A549 (cell line): Measurements from ENCODE around the gene FHIT. TPM values are rescaled to one million over a fixed set of nuclear protein-coding genes. Genes with fewer than 3 reads are reported as not detected.
A peak's percentile ranks its signal among the peaks of the same experiment; 100 is the strongest.

ENCODE experiments used
- ATAC-seq, 2 experiments: fragments of 200-7000 bp in 1 of 2; fragments of >200 bp in 1 of 2; cut with Nextera tagmentation in 1 of 2; cut with Tn5 transposase in 1 of 2; 3 replicates each; pipeline versions ENCODE4 v1.8.0 to v1.9.1; 2018 to 2020; ENCODE audit warnings: mild to moderate bottlenecking in 1 of 2, moderate library complexity in 1 of 2
- CTCF ChIA-PET: fragments of 300-600 bp; sonication (Branson Sonifier 250); formaldehyde crosslinking; extraction: SDS; loops from one replicate; lab custom pipeline; 2021; ENCODE audit warnings: antibody characterized with exemption, inconsistent platforms; lab: Yijun Ruan, JAX
- POLR2A ChIA-PET: fragments of 350-600 bp; formaldehyde crosslinking; extraction: SDS; loops from one replicate; lab custom pipeline; 2021; ENCODE audit warnings: antibody characterized with exemption, inconsistent platforms; lab: Yijun Ruan, JAX
- DNase-seq, 2 experiments: peaks; one replicate each; pipeline versions ENCODE4 v3.0.0 to v3.0.0-alpha.2; 2011 to 2016; ENCODE audit warnings: low read depth in 1 of 2, low spot score in 1 of 2
- FAIRE-seq: peaks from 2 replicates; lab custom pipeline; 2011; peaks lifted over from hg19 to GRCh38; lab: Jason Lieb, UNC
- H3K27ac ChIP-seq, 2 experiments: fragments of >200 bp; sonication (Bioruptor Twin); formaldehyde crosslinking; 3 replicates each; pipeline ENCODE4 v1.5.1; 2016 to 2017
- H3K4me1 ChIP-seq: fragments of >200 bp; sonication (Bioruptor Twin); formaldehyde crosslinking; 3 replicates; pipeline ENCODE4 v1.6.1; 2016
- H3K4me2 ChIP-seq: fragments of >200 bp; sonication (Bioruptor Twin); formaldehyde crosslinking; 3 replicates; pipeline ENCODE4 v1.6.1; 2016
- H3K4me3 ChIP-seq: fragments of >200 bp; sonication (Bioruptor Twin); formaldehyde crosslinking; 3 replicates; pipeline ENCODE4 v1.5.1; 2016
- H3K9me3 ChIP-seq: fragments of >200 bp; sonication (Bioruptor Twin); formaldehyde crosslinking; 3 replicates; pipeline ENCODE4 v1.6.1; 2016
- CBX2 ChIP-seq: fragments of 200-600 bp; sonication (generic); IDR thresholded peaks from 2 replicates; pipeline ENCODE4 v1.6.1; 2016; ENCODE audit warnings: low read depth, mild to moderate bottlenecking, borderline replicate concordance
- FOSB ChIP-seq: fragments of 250-450 bp; sonication (Bioruptor Pico); IDR thresholded peaks from 2 replicates; pipeline ENCODE4 v1.5.0; 2020; ENCODE audit warnings: mild to moderate bottlenecking, moderate library complexity
- GATA3 ChIP-seq: IDR thresholded peaks from 2 replicates; pipeline ENCODE4 v1.6.1; 2012; ENCODE audit warnings: borderline replicate concordance
- HOXA7 ChIP-seq: fragments of 250-450 bp; sonication (Bioruptor Pico); IDR thresholded peaks from 2 replicates; pipeline ENCODE4 v1.5.0; 2020; ENCODE audit warnings: mild to moderate bottlenecking, moderate library complexity
- HOXB13 ChIP-seq: fragments of 250-450 bp; sonication (Bioruptor Pico); IDR thresholded peaks from 2 replicates; pipeline ENCODE4 v1.5.0; 2020; ENCODE audit warnings: low read depth, mild to moderate bottlenecking, moderate library complexity
- HOXB5 ChIP-seq: fragments of 250-450 bp; sonication (Bioruptor Pico); IDR thresholded peaks from 2 replicates; pipeline ENCODE4 v1.5.0; 2020; ENCODE audit warnings: mild to moderate bottlenecking, moderate library complexity
- JUN ChIP-seq, 2 experiments: fragments of >200 bp; sonication (Bioruptor Twin); formaldehyde crosslinking; IDR thresholded peaks; 2 replicates in 1 of 2; 3 replicates in 1 of 2; pipeline ENCODE4 v1.6.1; 2016 to 2017
- KDM1A ChIP-seq: fragments of 200-600 bp; sonication (generic); IDR thresholded peaks from 2 replicates; pipeline ENCODE4 v1.6.1; 2016; ENCODE audit warnings: low read depth, mild to moderate bottlenecking
- MYC ChIP-seq: IDR thresholded peaks from 2 replicates; pipeline ENCODE4 v1.6.1; 2012; ENCODE audit warnings: mild to moderate bottlenecking, inconsistent platforms, low read length, improper control_type of control experiment, borderline replicate concordance
- NFE2L2 ChIP-seq: fragments of 150-350 bp; conservative IDR thresholded peaks from 2 replicates; pipeline ENCODE4 v1.6.1; 2014; ENCODE audit warnings: low read length
- NR3C1 ChIP-seq: fragments of >200 bp; sonication (Bioruptor Twin); formaldehyde crosslinking; IDR thresholded peaks from 3 replicates; pipeline ENCODE4 v1.6.1; 2017
- PHF8 ChIP-seq: fragments of 200-600 bp; sonication (generic); IDR thresholded peaks from 2 replicates; pipeline ENCODE4 v1.6.1; 2016; ENCODE audit warnings: low read depth, mild to moderate bottlenecking, antibody characterized with exemption, moderate library complexity, borderline replicate concordance
- RAD21 ChIP-seq, 2 experiments: fragments of >200 bp in 1 of 2; sonication (Bioruptor Twin) in 1 of 2; formaldehyde crosslinking in 1 of 2; IDR thresholded peaks in 1 of 2; conservative IDR thresholded peaks in 1 of 2; 2 replicates in 1 of 2; 3 replicates in 1 of 2; pipeline ENCODE4 v1.6.1; 2012 to 2018; ENCODE audit warnings: inconsistent platforms in 1 of 2
- SMC3 ChIP-seq: fragments of >200 bp; sonication (Bioruptor Twin); formaldehyde crosslinking; IDR thresholded peaks from 3 replicates; pipeline ENCODE4 v1.6.1; 2018; ENCODE audit warnings: inconsistent platforms
- WGBS: methylation state at CpG from one replicate; pipeline ENCODE4 v1.1.6; 2017; ENCODE audit errors: missing lambda C conversion rate; 5-methylcytosine and 5-hydroxymethylcytosine counted together
- polyA plus RNA-seq, 4 experiments: library from polyadenylated mRNA; depleted of rRNA in 3 of 4; stranded (reverse); fragments of >200 nt; fragmentation: RNase III in 1 of 4; extraction: RNeasy Plus Mini Kit Qiagen cat#74134 plus additional on column Dnase treatment in 1 of 4; gene quantifications; 2 replicates in 3 of 4; 3 replicates in 1 of 4; pipeline ENCODE4 v1.2.3, GENCODE V29; 2011 to 2017
- TF ChIP-seq, protein P1 (sequence below): fragments of >200 bp; sonication (Bioruptor Twin); formaldehyde crosslinking; IDR thresholded peaks from 3 replicates; pipeline ENCODE4 v1.6.1; 2016
- TF ChIP-seq, protein P2 (sequence below): fragments of 250-450 bp; sonication (Bioruptor Pico); IDR thresholded peaks from 2 replicates; pipeline ENCODE4 v1.5.0; 2020; ENCODE audit warnings: low read depth, mild to moderate bottlenecking, moderate library complexity
- TF ChIP-seq, protein P3 (sequence below): fragments of 200-600 bp; sonication (generic); IDR thresholded peaks from 2 replicates; pipeline ENCODE4 v1.6.1; 2016; ENCODE audit warnings: antibody characterized with exemption, mild to moderate bottlenecking, moderate library complexity

Gene FHIT
- polyA plus RNA-seq, 2 of the 4 experiments (the other 2 are of a cell fraction), result 0.76 to 0.92 TPM

GRCh38 chr3:60434950-60435349 is 816.3 kb downstream of the FHIT start:
- H3K27ac ChIP-seq, result no peak overlapping the region
- H3K4me1 ChIP-seq, result no peaks in the 10 kb centered on the region
- no peak for DNase-seq
- no peaks in the 10 kb centered on the region for H3K9me3 ChIP-seq
- ChIA-PET CTCF (no interaction called here), POLR2A (no interaction called here)
- TF ChIP-seq PHF8 (no peak), RAD21 (conservative IDR thresholded peaks at IDR 0.05 in 1 of 2, IDR thresholded peaks at IDR 0.05 in 1 of 2) (no peak), NFE2L2 (no peak), JUN (IDR thresholded peaks at IDR 0.05) (no peak)
- TF ChIP-seq, protein P1, sequence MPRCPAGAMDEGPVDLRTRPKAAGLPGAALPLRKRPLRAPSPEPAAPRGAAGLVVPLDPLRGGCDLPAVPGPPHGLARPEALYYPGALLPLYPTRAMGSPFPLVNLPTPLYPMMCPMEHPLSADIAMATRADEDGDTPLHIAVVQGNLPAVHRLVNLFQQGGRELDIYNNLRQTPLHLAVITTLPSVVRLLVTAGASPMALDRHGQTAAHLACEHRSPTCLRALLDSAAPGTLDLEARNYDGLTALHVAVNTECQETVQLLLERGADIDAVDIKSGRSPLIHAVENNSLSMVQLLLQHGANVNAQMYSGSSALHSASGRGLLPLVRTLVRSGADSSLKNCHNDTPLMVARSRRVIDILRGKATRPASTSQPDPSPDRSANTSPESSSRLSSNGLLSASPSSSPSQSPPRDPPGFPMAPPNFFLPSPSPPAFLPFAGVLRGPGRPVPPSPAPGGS, result no peak
- ATAC-seq, result no peak
- H3K4me2 ChIP-seq, result no peak overlapping the region
- no peak for FAIRE-seq
- no peak overlapping the region for H3K4me3 ChIP-seq

DNA sequence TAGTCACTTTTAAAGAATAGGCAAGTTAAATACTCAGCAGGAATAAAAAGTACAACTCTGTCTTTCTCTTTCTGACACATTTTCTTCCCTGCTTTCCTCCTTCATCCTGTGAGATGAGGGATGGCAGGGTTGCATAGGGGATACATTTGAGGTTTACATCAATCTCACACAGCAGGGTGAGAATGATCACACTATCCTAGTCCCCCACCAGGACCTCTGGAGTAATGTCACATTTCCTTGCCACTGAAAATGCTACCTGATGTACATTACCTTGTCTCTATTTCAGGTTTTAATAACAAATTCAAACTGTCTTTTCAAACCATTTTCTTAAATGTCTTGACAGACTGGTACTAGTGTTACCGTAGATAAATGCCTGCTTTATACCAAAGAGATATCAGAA is 816.9 kb downstream of the FHIT start:
- ChIA-PET POLR2A (no interaction called here), CTCF (no interaction called here)
- Histone ChIP-seq H3K4me3 (no peak overlapping the region), H3K4me2 (no peak overlapping the region), H3K9me3 (no peaks in the 10 kb centered on the region), H3K27ac (no peak overlapping the region), H3K4me1 (no peaks in the 10 kb centered on the region)
- ATAC-seq (no peak), FAIRE-seq (no peak), DNase-seq (no peak)
- TF ChIP-seq NR3C1, result no peak
- TF ChIP-seq CBX2, result no peak
- TF ChIP-seq, protein P2, sequence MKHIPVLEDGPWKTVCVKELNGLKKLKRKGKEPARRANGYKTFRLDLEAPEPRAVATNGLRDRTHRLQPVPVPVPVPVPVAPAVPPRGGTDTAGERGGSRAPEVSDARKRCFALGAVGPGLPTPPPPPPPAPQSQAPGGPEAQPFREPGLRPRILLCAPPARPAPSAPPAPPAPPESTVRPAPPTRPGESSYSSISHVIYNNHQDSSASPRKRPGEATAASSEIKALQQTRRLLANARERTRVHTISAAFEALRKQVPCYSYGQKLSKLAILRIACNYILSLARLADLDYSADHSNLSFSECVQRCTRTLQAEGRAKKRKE (CRISPR knock-in tag), result no peak
- WGBS, result 55% methylated on average over 1 of the region's 1 CpG

GRCh38 chr3:60431599-60431958 is 819.7 kb downstream of the FHIT start:
- no peak overlapping the region for H3K27ac ChIP-seq
- no peak for ATAC-seq
- WGBS, result 5% methylated on average over 5 of the region's 5 CpGs
- ChIA-PET CTCF (no interaction called here), POLR2A (no interaction called here)
- H3K4me3 ChIP-seq, result no peak overlapping the region
- no peak overlapping the region for H3K4me2 ChIP-seq
- FAIRE-seq, result no peak
- DNase-seq, result peak in 1 of 2 experiments; percentile 1
- H3K4me1 ChIP-seq, result no peaks in the 10 kb centered on the region
- H3K9me3 ChIP-seq, result no peaks in the 10 kb centered on the region
- TF ChIP-seq HOXA7 (CRISPR knock-in tag), result no peak
- no peak for TF ChIP-seq JUN (IDR thresholded peaks at IDR 0.05)
- no peak for TF ChIP-seq FOSB (CRISPR knock-in tag)

DNA sequence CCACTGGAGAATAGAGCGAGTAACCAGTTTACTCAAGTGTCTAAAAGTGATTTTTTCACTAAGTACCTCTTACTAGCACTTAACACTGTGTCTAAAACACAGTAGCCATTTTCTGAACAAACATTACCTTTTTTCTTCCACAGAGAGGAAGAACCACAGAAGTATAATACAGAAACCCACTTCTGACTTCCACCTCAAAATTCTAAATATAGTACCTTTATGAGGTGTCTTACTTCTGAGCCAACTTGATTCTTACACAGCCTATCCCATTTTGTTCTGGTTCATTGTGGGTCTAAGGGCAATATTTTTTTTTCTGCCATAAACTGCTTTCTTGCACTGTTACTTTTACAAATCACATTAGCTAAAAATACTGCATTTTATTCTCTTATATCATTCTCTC is 821.0 kb downstream of the FHIT start:
- Histone ChIP-seq H3K27ac (no peak overlapping the region), H3K9me3 (no peaks in the 10 kb centered on the region), H3K4me3 (no peak overlapping the region), H3K4me1 (no peaks in the 10 kb centered on the region), H3K4me2 (no peak overlapping the region)
- no peak for FAIRE-seq
- WGBS, result 0% methylated on average over 1 of the region's 1 CpG
- ChIA-PET POLR2A (no interaction called here), CTCF (no interaction called here)
- ATAC-seq, result no peak
- TF ChIP-seq HOXA7 (CRISPR knock-in tag) (no peak), HOXB13 (CRISPR knock-in tag) (no peak), MYC (no peak), KDM1A (no peak), HOXB5 (CRISPR knock-in tag) (no peak), SMC3 (no peak), GATA3 (no peak)
- TF ChIP-seq, protein P3, sequence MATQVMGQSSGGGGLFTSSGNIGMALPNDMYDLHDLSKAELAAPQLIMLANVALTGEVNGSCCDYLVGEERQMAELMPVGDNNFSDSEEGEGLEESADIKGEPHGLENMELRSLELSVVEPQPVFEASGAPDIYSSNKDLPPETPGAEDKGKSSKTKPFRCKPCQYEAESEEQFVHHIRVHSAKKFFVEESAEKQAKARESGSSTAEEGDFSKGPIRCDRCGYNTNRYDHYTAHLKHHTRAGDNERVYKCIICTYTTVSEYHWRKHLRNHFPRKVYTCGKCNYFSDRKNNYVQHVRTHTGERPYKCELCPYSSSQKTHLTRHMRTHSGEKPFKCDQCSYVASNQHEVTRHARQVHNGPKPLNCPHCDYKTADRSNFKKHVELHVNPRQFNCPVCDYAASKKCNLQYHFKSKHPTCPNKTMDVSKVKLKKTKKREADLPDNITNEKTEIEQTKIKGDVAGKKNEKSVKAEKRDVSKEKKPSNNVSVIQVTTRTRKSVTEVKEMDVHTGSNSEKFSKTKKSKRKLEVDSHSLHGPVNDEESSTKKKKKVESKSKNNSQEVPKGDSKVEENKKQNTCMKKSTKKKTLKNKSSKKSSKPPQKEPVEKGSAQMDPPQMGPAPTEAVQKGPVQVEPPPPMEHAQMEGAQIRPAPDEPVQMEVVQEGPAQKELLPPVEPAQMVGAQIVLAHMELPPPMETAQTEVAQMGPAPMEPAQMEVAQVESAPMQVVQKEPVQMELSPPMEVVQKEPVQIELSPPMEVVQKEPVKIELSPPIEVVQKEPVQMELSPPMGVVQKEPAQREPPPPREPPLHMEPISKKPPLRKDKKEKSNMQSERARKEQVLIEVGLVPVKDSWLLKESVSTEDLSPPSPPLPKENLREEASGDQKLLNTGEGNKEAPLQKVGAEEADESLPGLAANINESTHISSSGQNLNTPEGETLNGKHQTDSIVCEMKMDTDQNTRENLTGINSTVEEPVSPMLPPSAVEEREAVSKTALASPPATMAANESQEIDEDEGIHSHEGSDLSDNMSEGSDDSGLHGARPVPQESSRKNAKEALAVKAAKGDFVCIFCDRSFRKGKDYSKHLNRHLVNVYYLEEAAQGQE, result no peak
- TF ChIP-seq, all 56 proteins: peak for 0
- DNase-seq, result no peak
